HEK293 (cell line): ENCODE measurements around the gene ATP5ME.

ENCODE experiments used
- CTCF ChIA-PET: fragments of 350-600 bp; formaldehyde crosslinking; extraction: SDS; loops from one replicate; lab custom pipeline; 2021; ENCODE audit warnings: antibody characterized with exemption; lab: Yijun Ruan, JAX
- POLR2A ChIA-PET: fragments of 300-600 bp; formaldehyde crosslinking; extraction: SDS; loops from one replicate; lab custom pipeline; 2020; ENCODE audit warnings: antibody characterized with exemption, inconsistent platforms; lab: Yijun Ruan, JAX
- H3K27ac ChIP-seq: fragments of 200-500 bp; sonication (Bioruptor generic); 2 replicates; pipeline ENCODE4 v1.5.1; 2014; ENCODE audit warnings: low read depth, low read length, control low read depth, inconsistent platforms; ENCODE audit errors: extremely low read depth
- H3K36me3 ChIP-seq, 2 experiments: fragments of 200-500 bp in 1 of 2; sonication (Bioruptor generic) in 1 of 2; 1 replicate in 1 of 2; 2 replicates in 1 of 2; pipeline ENCODE4 v1.5.1; 2014 to 2017; ENCODE audit warnings: inconsistent platforms in 2 of 2, low read length in 2 of 2; ENCODE audit not compliant: control insufficient read depth in 2 of 2, insufficient read depth in 1 of 2
- H3K4me1 ChIP-seq: fragments of 200-500 bp; sonication (Bioruptor generic); 2 replicates; pipeline ENCODE4 v1.5.1; 2014; ENCODE audit warnings: mild to moderate bottlenecking, low read length, inconsistent platforms; ENCODE audit not compliant: control insufficient read depth, insufficient read depth
- H3K4me3 ChIP-seq: 2 replicates; pipeline ENCODE4 v1.5.1; 2011; ENCODE audit warnings: low read depth, mild to moderate bottlenecking, control low read depth, low read length, moderate library complexity
- H3K9me3 ChIP-seq: fragments of 200-500 bp; sonication (Bioruptor generic); 2 replicates; pipeline ENCODE4 v1.5.1; 2014; ENCODE audit warnings: low read depth, low read length, inconsistent platforms; ENCODE audit not compliant: control insufficient read depth, insufficient read depth
- EGR2 ChIP-seq: fragments of 450-650 bp; formaldehyde crosslinking; IDR thresholded peaks from 2 replicates; pipeline ENCODE4 v1.5.1; 2016; ENCODE audit warnings: low read depth, missing biosample characterization, missing genetic modification characterization
- FEZF1 ChIP-seq: fragments of 450-650 bp; formaldehyde crosslinking; IDR thresholded peaks from 2 replicates; pipeline ENCODE4 v1.5.1; 2016; ENCODE audit warnings: missing biosample characterization, missing genetic modification characterization
- GFI1B ChIP-seq: fragments of 450-650 bp; formaldehyde crosslinking; IDR thresholded peaks from 2 replicates; pipeline ENCODE4 v1.5.1; 2016; ENCODE audit warnings: missing biosample characterization, missing genetic modification characterization
- GLIS2 ChIP-seq: fragments of 450-650 bp; formaldehyde crosslinking; IDR thresholded peaks from 2 replicates; pipeline ENCODE4 v1.5.1; 2016; ENCODE audit warnings: missing biosample characterization, missing genetic modification characterization
- KLF9 ChIP-seq: fragments of 450-650 bp; formaldehyde crosslinking; IDR thresholded peaks from 2 replicates; pipeline ENCODE4 v1.5.1; 2016; ENCODE audit warnings: missing biosample characterization, missing genetic modification characterization, low read depth
- MZF1 ChIP-seq: fragments of 450-650 bp; formaldehyde crosslinking; IDR thresholded peaks from 2 replicates; pipeline ENCODE4 v1.5.1; 2017; ENCODE audit warnings: missing biosample characterization, missing genetic modification characterization, borderline replicate concordance
- PRDM1 ChIP-seq: fragments of 450-650 bp; formaldehyde crosslinking; IDR thresholded peaks from 2 replicates; pipeline ENCODE4; 2016; ENCODE audit warnings: missing biosample characterization, missing genetic modification characterization
- SETDB1 ChIP-seq: IDR thresholded peaks from one replicate; pipeline ENCODE4 v1.6.1; 2017; ENCODE audit warnings: mild to moderate bottlenecking, low read length, moderate library complexity, mixed read lengths; ENCODE audit not compliant: insufficient read length
- ZNF211 ChIP-seq: fragments of 450-650 bp; formaldehyde crosslinking; IDR thresholded peaks from 2 replicates; pipeline ENCODE4 v1.5.1; 2016; ENCODE audit warnings: low read depth, missing biosample characterization, missing genetic modification characterization
- ZNF341 ChIP-seq: fragments of 450-650 bp; formaldehyde crosslinking; IDR thresholded peaks from 2 replicates; pipeline ENCODE4; 2016; ENCODE audit warnings: low read depth, missing biosample characterization, missing genetic modification characterization
- ZNF416 ChIP-seq: fragments of 450-650 bp; formaldehyde crosslinking; IDR thresholded peaks from 2 replicates; pipeline ENCODE4 v1.5.1; 2016; ENCODE audit warnings: missing biosample characterization, missing genetic modification characterization
- ZNF560 ChIP-seq: fragments of 450-650 bp; formaldehyde crosslinking; IDR thresholded peaks from 2 replicates; pipeline ENCODE4 v1.5.1; 2017; ENCODE audit warnings: missing biosample characterization, missing genetic modification characterization, borderline replicate concordance
- ZNF621 ChIP-seq: fragments of 450-650 bp; formaldehyde crosslinking; IDR thresholded peaks from 2 replicates; pipeline ENCODE4 v1.5.1; 2017; ENCODE audit warnings: missing biosample characterization, missing genetic modification characterization
- ZNF707 ChIP-seq: fragments of 450-650 bp; formaldehyde crosslinking; IDR thresholded peaks from 2 replicates; pipeline ENCODE4 v1.5.1; 2016; ENCODE audit warnings: missing biosample characterization, missing genetic modification characterization
- ZNF776 ChIP-seq: fragments of 450-650 bp; formaldehyde crosslinking; IDR thresholded peaks from 2 replicates; pipeline ENCODE4 v1.5.0; 2017; ENCODE audit warnings: missing biosample characterization, missing genetic modification characterization, borderline replicate concordance
- ZNF792 ChIP-seq: fragments of 450-650 bp; formaldehyde crosslinking; IDR thresholded peaks from 2 replicates; pipeline ENCODE4 v1.5.1; 2016; ENCODE audit warnings: missing biosample characterization, missing genetic modification characterization
- TF ChIP-seq, protein P1 (sequence below): fragments of 450-650 bp; formaldehyde crosslinking; IDR thresholded peaks from 2 replicates; pipeline ENCODE4 v1.5.1; 2016; ENCODE audit warnings: missing biosample characterization, missing genetic modification characterization
- TF ChIP-seq, protein P2 (sequence below): fragments of 450-650 bp; formaldehyde crosslinking; conservative IDR thresholded peaks from 2 replicates; pipeline ENCODE4 v1.5.1; 2016; ENCODE audit warnings: low read depth, missing biosample characterization, missing genetic modification characterization
- TF ChIP-seq, protein P3 (sequence below): fragments of 450-650 bp; formaldehyde crosslinking; IDR thresholded peaks from 2 replicates; pipeline ENCODE4 v1.5.1; 2017; ENCODE audit warnings: missing biosample characterization, missing genetic modification characterization

ATP5ME gene

DNA sequence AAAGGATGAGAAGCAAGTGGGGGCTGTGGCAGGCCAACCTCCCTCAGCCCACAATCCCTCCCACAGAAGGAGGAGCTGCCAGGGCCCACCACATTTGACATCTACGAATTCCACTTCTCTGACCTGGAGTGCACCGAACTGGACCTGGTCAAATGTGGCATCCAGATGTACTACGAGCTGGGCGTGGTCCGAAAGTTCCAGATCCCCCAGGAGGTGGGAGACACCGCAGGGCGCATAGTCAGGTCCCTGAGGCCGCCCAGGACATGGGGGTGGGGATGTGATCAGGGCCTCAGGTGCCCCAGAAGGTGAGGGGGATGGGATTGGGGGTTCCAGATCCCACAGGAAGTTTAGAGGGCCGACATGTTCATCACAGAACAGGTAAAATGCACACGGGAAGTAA, 13.7 kb downstream of the ATP5ME start (continued):
- TF ChIP-seq ZNF621 = no peak
- no peak for TF ChIP-seq ZNF707 (tag by site-specific recombination)

DNA sequence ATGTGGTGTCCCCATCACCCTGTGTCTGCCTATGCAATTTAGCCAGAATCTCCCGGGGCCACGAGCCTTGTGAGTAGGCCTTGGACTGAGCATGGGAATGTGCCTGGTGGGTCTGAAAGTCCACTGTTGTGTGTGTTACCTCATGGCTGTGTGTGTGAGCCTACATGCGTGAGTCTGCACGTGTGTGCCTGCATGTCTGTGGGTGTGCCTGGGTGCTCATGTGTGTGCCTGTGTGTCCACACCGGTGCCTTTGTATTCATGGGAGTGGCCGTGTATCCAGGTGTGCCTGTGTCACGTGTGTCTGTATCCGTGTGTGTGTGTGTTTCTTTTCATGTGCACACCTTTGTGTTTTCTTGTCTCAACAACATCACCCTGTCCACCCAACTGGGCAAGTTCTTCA, 14.2 kb downstream of the ATP5ME start:
- H3K4me3 ChIP-seq = no peak overlapping the region
- H3K27ac ChIP-seq = no peak overlapping the region
- ChIA-PET CTCF (no interaction called here), POLR2A (no interaction called here)
- no peaks in the 10 kb centered on the region for H3K9me3 ChIP-seq
- H3K4me1 ChIP-seq = no peaks in the 10 kb centered on the region
- H3K36me3 ChIP-seq = no peaks in the 10 kb centered on the region
- no peak for TF ChIP-seq PRDM1 (tag by site-specific recombination)
- TF ChIP-seq, protein P1, sequence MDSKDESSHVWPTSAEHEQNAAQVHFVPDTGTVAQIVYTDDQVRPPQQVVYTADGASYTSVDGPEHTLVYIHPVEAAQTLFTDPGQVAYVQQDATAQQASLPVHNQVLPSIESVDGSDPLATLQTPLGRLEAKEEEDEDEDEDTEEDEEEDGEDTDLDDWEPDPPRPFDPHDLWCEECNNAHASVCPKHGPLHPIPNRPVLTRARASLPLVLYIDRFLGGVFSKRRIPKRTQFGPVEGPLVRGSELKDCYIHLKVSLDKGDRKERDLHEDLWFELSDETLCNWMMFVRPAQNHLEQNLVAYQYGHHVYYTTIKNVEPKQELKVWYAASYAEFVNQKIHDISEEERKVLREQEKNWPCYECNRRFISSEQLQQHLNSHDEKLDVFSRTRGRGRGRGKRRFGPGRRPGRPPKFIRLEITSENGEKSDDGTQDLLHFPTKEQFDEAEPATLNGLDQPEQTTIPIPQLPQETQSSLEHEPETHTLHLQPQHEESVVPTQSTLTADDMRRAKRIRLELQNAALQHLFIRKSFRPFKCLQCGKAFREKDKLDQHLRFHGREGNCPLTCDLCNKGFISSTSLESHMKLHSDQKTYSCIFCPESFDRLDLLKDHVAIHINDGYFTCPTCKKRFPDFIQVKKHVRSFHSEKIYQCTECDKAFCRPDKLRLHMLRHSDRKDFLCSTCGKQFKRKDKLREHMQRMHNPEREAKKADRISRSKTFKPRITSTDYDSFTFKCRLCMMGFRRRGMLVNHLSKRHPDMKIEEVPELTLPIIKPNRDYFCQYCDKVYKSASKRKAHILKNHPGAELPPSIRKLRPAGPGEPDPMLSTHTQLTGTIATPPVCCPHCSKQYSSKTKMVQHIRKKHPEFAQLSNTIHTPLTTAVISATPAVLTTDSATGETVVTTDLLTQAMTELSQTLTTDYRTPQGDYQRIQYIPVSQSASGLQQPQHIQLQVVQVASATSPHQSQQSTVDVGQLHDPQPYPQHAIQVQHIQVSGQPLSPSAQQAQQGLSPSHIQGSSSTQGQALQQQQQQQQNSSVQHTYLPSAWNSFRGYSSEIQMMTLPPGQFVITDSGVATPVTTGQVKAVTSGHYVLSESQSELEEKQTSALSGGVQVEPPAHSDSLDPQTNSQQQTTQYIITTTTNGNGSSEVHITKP (tag by site-specific recombination) = no peak
- TF ChIP-seq GLIS2 (tag by site-specific recombination) = no peak
- TF ChIP-seq ZNF211 = no peak
- no peak for TF ChIP-seq MZF1
- TF ChIP-seq ZNF560 = no peak
- no peak for TF ChIP-seq FEZF1 (tag by site-specific recombination)
- no peak for TF ChIP-seq EGR2 (tag by site-specific recombination)
- TF ChIP-seq, protein P2, sequence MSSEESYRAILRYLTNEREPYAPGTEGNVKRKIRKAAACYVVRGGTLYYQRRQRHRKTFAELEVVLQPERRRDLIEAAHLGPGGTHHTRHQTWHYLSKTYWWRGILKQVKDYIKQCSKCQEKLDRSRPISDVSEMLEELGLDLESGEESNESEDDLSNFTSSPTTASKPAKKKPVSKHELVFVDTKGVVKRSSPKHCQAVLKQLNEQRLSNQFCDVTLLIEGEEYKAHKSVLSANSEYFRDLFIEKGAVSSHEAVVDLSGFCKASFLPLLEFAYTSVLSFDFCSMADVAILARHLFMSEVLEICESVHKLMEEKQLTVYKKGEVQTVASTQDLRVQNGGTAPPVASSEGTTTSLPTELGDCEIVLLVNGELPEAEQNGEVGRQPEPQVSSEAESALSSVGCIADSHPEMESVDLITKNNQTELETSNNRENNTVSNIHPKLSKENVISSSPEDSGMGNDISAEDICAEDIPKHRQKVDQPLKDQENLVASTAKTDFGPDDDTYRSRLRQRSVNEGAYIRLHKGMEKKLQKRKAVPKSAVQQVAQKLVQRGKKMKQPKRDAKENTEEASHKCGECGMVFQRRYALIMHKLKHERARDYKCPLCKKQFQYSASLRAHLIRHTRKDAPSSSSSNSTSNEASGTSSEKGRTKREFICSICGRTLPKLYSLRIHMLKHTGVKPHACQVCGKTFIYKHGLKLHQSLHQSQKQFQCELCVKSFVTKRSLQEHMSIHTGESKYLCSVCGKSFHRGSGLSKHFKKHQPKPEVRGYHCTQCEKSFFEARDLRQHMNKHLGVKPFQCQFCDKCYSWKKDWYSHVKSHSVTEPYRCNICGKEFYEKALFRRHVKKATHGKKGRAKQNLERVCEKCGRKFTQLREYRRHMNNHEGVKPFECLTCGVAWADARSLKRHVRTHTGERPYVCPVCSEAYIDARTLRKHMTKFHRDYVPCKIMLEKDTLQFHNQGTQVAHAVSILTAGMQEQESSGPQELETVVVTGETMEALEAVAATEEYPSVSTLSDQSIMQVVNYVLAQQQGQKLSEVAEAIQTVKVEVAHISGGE = no peak
- TF ChIP-seq KLF9 (tag by site-specific recombination) = no peak
- no peak for TF ChIP-seq ZNF416 (tag by site-specific recombination)
- no peak for TF ChIP-seq ZNF792 (tag by site-specific recombination)
- TF ChIP-seq ZNF776 = no peak
- TF ChIP-seq GFI1B (tag by site-specific recombination) = no peak
- TF ChIP-seq, protein P3, sequence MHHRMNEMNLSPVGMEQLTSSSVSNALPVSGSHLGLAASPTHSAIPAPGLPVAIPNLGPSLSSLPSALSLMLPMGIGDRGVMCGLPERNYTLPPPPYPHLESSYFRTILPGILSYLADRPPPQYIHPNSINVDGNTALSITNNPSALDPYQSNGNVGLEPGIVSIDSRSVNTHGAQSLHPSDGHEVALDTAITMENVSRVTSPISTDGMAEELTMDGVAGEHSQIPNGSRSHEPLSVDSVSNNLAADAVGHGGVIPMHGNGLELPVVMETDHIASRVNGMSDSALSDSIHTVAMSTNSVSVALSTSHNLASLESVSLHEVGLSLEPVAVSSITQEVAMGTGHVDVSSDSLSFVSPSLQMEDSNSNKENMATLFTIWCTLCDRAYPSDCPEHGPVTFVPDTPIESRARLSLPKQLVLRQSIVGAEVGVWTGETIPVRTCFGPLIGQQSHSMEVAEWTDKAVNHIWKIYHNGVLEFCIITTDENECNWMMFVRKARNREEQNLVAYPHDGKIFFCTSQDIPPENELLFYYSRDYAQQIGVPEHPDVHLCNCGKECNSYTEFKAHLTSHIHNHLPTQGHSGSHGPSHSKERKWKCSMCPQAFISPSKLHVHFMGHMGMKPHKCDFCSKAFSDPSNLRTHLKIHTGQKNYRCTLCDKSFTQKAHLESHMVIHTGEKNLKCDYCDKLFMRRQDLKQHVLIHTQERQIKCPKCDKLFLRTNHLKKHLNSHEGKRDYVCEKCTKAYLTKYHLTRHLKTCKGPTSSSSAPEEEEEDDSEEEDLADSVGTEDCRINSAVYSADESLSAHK = no peak
- no peak for TF ChIP-seq ZNF341 (tag by site-specific recombination)
- TF ChIP-seq SETDB1 = no peak
